Right lung (tissue), 5 donors: ENCODE data around the gene ACAD8. TPM values are rescaled to one million over a fixed set of nuclear protein-coding genes. Genes with fewer than 3 reads are reported as not detected.

ENCODE experiments used
- DNase-seq, 2 donors: peaks; one replicate each; pipeline ENCODE4 v3.0.0-alpha.2; 2013
- polyA plus RNA-seq, 5 donors: library from polyadenylated mRNA; unstranded; fragments of 120-200 nt; gene quantifications; one replicate each; pipeline versions ENCODE4 v1.2.1 to v1.2.3, GENCODE V29; 2013; ENCODE audit warnings: inconsistent platforms in 1 of 5, low replicate concordance in 1 of 5; ENCODE audit not compliant: insufficient read length in 5 of 5, insufficient read depth in 1 of 5

Gene ACAD8
- polyA plus RNA-seq, 5 donors, result 31.4 to 38.7 (median 35.9) TPM

DNA sequence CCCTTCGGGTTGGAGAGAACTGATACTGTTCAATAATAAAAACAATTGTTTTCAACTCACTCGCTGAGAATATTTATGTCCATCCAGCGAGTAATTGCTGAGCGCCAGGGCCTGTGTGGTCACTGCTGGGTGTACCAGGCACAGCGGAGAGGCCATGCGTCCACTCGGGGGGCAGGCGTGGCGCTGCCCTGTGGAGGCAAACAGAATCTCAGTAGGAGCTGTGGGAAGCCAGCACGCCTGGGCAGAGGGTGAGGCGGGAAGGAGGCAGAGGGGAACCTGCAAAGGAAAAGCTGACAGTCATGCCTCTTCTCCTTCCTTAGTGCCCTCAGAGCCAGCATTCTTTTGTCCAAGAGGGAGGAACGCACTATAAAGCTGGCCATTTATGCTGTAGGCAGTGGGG lies 34.2 kb downstream of the ACAD8 start:
- no peak for DNase-seq

DNA sequence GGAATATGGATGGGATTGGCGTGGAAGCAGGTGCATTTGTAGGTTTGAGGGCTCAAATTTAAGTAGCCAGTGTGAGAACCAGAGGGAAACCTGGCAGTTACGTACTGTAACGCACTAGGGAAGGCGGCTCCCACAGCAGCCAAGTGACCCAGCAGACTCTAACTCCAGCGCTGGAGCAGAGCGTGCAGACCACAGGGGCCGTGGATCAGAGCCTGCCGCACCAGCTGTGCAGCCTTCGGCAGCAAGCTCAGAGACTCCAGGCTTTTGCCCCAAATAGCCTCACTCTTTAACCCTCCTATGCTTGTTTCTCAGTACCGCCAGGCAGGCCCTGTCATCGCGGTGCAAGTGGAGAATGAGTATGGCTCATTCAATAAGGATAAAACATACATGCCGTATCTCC lies 35.1 kb downstream of the ACAD8 start:
- no peak for DNase-seq

DNA sequence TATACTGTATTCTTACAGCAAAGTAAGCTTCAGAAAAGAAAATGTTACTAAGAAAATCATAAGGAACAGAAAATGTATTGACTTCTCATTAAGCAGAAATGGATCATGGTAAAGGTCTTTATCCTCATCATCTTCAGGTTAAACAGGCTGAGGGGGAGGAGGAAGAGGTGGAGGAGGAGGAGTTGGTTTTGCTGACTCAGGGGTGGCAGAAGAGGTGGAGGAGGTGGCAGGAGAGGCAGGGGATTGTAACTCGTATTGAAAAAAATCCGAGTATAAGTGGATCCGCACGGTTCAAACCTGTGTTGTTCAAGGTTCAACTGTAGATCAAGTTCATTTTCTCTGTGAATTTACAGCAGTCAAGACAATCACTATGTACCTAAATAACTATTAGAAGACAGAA lies 35.8 kb downstream of the ACAD8 start:
- DNase-seq, result no peak

DNA sequence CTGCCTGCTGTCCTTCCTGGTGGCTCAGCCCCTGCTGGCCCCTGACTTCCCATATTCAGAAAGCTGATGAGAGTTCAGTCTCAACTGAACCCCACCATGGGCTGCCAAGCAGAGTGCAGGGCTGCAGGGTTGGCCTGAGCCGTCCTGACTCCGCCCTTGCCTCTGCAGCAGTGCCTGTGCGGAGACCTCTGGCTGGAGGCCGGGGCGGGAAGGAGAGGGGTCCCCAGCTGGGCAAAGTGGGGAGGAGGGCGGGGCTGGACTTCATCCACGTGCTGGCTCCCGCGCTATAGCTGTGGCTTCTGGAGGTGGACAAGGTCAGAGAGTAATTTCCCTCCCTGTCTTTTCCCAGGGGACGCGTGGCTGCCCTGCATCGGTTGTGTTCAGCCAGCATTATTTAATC lies 36.4 kb downstream of the ACAD8 start:
- no peak for DNase-seq

DNA sequence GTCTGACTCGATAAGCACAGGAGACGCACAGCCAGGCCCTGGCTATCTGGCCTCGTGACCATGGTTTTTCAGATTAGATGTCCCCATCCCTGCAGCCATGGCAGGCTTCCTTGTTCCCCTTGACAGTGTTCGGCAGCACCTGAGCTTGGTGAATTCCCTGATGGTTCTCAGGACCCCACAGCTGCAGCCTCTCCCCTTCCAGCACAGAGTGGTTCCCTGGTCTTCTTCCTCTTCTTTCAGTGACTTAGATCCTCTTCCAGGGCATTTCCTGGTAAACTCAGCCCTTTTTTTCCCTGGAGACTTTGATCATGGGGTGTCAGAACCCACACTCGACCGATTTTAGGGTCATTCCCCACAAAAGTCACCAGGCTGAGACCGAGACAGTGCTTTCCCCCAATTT lies 37.3 kb downstream of the ACAD8 start:
- DNase-seq, result no peak

DNA sequence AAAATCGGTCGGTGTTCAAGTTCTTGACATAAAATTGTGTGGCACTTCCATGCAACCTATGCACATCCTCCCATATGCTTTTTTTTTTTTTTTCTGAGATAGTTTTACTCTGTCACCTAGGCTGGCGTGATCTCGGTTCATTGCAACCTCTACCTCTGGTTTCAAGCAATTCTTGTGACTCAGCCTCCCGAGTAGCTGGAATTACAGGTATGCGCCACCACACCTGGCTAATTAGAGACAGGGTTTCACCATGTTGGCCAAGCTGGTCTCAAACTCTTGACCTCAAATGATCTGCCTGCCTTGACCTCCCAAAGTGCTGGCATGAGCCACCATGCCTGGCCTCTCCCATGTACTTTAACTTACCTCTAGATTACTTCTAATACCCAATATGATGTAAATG lies 37.8 kb downstream of the ACAD8 start:
- DNase-seq, result no peak

DNA sequence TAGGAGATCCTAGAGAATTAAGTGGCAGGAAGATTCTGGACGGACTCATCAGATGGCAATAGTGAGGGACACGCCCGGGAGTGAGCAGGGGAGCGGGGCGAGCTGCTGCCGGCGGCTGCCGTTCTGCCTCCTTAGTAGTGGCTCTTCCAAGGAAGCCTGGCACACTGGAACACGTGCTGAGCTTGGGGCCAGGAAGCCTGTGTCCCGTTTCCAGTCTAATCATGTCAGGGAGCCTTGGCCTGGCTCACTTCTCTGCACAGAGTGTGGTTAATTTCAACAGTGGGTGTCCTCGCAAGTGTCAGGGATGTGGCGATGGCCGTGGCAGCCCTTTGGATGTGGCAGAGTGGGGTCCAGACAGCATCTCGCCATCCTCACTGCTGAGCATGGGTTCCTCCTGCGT lies 39.3 kb downstream of the ACAD8 start:
- no peak for DNase-seq

DNA sequence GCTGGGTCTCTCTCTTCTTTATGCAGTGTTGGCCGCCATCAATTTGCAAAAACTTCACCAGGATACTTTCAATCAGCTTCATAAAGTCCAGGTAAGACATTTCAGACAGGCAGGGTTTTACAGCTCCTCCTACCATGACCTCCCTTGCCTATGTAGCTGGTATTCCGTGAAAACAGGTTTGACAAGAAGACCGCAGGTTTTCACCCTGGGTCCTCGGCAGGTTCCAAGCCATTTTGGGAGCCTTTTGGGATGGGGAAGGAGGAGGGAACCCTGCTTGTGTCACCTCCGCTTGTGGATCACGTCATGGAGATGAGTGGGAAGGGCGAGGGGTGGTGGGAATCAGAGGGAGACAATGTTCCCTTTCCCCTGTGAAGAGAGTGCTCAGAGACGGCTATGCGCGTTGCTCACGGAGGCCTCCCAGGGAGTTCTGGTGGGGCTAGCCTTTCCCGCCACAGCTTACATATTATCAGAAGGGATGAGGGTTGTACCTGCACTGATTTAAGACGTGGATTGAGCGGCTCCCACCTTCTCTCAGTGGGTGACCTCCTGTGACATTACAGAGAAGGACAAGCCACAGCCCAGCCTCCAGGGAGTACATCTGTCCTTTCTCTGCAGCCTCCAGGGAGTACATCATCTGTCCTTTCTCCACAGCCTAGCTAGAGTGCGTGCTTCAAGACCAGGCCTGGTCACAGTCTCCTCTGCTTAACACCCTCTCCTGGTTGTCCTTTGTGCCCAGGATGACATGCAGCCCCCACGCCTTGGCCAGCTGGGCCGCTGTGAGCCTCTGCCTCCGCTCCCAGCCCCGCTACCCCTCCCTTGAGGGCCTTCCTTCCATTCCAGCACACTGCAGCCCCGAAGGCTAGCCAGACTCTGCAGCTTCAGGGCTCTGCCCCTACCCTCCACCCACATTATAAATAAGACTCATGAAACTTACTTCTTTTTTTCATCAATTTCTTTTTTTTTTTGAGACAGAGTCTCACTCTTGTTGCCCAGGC lies 40.0 kb downstream of the ACAD8 start:
- DNase-seq, result no peak

DNA sequence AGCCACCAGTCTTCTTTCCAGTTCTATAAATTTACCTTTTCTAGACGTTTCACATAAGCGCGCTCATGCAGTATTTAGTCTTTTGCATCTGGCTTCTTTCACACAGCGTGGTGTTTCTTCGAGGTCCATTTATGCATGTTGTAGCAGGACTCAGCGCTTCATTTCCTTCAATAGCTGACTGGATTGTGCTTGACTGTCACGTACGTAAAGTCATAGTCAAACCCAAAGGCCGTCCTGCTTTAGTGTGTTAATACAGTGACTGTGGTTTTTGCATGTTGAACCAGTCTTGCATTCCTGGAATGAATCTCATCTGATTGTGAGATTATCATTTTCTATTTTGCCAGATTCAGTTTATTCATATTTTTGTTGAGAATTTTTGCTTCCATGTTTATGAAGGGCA lies 41.3 kb downstream of the ACAD8 start:
- no peak for DNase-seq

DNA sequence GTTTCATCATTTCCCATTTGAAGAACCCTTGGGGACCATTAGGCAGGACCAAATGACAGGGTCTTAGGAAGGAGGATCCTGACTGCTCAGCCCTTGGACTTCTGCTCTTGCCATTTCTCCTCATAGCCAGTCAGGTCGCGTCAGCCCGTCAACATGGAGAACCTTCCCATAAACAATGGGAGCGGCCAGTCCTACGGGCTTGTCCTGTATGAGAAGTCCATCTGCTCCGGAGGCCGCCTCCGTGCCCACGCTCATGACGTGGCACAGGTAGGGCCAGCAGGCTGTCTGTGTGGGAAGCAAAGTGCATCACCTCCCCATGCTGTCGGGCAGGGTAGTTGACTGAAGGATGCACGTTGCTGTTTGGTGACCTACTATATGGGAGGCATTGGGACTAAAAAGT lies 58.9 kb downstream of the ACAD8 start:
- DNase-seq, result no peak

DNA sequence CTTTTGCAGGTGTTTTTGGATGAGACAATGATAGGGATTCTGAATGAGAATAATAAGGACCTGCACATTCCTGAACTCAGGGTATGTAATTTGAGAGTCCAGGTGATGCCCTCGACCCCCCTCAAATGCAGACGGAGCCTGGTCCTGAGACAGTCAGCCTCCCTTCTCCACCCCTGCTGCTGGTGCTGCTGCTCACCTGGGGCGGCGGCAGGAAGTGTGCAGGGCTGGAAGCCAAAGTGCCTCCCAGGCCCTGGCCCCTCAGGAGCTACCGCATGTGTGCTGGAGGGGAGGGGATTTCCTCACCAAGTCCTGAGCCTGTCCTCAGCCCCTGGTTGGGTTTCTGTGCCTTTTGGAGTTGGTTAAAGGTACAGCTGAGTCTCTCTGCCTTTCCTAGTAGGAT lies 59.4 kb downstream of the ACAD8 start:
- no peak for DNase-seq

DNA sequence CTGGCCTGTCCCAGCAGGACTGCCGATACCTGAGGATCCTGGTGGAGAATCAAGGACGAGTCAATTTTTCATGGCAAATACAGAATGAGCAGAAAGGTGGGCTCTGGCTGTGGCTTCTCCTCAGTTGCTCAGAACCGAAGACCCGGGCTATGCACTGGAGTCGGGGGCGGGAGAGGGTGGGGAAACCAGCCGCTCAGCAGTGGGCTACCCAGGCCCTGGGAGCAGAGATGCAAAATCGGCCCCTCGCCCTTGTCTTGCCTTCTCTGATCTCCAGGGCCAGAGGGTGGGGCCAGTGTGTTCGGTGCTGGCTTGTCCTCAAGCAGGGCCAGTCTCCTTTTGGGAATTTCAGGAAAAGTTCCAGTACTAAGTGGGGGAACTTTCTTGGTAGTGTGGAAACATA lies 60.0 kb downstream of the ACAD8 start:
- no peak for DNase-seq

DNA sequence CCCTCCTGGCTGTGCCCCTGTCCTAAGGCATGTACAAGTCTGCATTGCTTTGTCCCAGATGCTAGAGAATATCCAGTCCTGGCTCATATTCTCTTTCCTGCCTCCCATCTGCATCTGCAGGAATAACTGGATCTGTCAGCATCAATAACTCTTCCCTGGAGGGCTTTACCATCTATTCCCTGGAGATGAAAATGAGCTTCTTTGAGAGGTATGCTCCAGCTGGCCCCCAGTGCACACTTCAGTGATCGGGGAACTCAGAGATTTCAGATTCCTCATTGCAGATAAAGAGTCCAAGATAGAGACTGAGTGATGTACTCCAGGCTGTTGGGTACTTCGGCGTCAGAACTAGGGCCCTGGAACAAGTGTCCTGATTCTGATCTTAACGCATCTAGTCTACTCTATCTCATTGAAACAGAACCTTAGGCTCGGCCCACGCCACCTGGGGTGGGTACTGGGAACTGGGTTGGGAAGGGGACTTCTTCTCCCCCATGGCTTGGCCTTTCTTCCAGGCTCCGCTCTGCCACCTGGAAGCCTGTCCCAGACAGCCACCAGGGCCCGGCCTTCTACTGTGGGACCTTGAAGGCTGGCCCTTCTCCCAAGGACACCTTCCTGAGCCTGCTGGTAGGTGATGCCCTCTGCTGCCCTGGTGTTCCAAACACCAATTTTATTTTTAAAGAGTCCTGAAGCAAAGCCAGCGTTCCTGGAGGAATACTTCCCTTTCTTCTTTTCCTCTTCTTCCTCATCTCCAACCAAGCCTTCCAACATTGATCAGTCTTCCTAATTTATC lies 60.6 kb downstream of the ACAD8 start:
- DNase-seq, result no peak

Other genes with a start within 250 kb of the ACAD8 start
- 10 to 100 TPM; 65.9 to 74.2 (median 71.9) TPM for gene JAM3, start 184.5 kb upstream of the ACAD8 start, polyA plus RNA-seq
- gene NCAPD3, start 29.6 kb upstream of the ACAD8 start, polyA plus RNA-seq, result 10 to 100 TPM; 25.6 to 37.5 (median 33.5) TPM
- 10 to 100 TPM; 49.2 to 60.7 (median 54.7) TPM for gene VPS26B, start 28.9 kb upstream of the ACAD8 start, polyA plus RNA-seq
- 10 to 100 TPM; 64.5 to 77.8 (median 76.5) TPM for gene THYN1, start 216 bp upstream of the ACAD8 start, polyA plus RNA-seq
- gene GLB1L3, start 22.8 kb downstream of the ACAD8 start, polyA plus RNA-seq, result under 1 TPM; 0.06 to 0.30 (median 0.08) TPM
- 1 to 10 TPM; 4.7 to 6.0 (median 4.8) TPM for gene GLB1L2, start 78.4 kb downstream of the ACAD8 start, polyA plus RNA-seq
- gene B3GAT1, start 158.7 kb downstream of the ACAD8 start, polyA plus RNA-seq, result under 1 TPM; 0.35 to 0.56 (median 0.42) TPM